Right lobe of liver (tissue), 6 donors: ENCODE measurements around the gene ARHGAP22. TPM values are rescaled to one million over a fixed set of nuclear protein-coding genes. Genes with fewer than 3 reads are reported as not detected.
"Not testable (repeated sequence)": the region's sequence is repeated elsewhere in the genome, so short reads cannot be mapped to it uniquely, and the experiment has no call there.

Source experiments
- ATAC-seq, 4 donors: fragments of 200-7000 bp; cut with Tn5 transposase; one replicate each; pipeline ENCODE4 v1.9.1; 2020; ENCODE audit warnings: mild to moderate bottlenecking in 4 of 4, moderate library complexity in 4 of 4
- DNase-seq, 3 donors: peaks; one replicate each; pipeline ENCODE4 v3.0.0-alpha.2; 2020
- H3K27ac ChIP-seq, 3 donors: fragments of 200-600 bp; one replicate each; pipeline ENCODE4 v1.8.0; 2022
- H3K27me3 ChIP-seq, 2 donors: fragments of 200-600 bp; one replicate each; pipeline ENCODE4 v1.8.0; 2022
- H3K36me3 ChIP-seq, 4 donors: fragments of 200-600 bp; sonication (generic) in 1 of 4; one replicate each; pipeline versions ENCODE4 v1.5.1 to v1.8.0; 2017 to 2022; ENCODE audit warnings: control low read depth in 1 of 4
- H3K4me1 ChIP-seq, 4 donors: fragments of 200-600 bp; sonication (generic) in 1 of 4; one replicate each; pipeline versions ENCODE4 v1.5.1 to v1.8.0; 2017 to 2022; ENCODE audit warnings: control low read depth in 1 of 4
- H3K4me3 ChIP-seq, 3 donors: fragments of 200-600 bp; one replicate each; pipeline ENCODE4 v1.8.0; 2022
- H3K9me3 ChIP-seq, 4 donors: fragments of 200-600 bp; sonication (generic) in 1 of 4; one replicate each; pipeline versions ENCODE4 v1.5.1 to v1.8.0; 2017 to 2022; ENCODE audit warnings: control low read depth in 1 of 4
- POLR2A ChIP-seq: fragments of 450-650 bp; IDR thresholded peaks from one replicate; pipeline ENCODE4 v1.6.1; 2017; ENCODE audit warnings: antibody characterized with exemption, mild to moderate bottlenecking
- WGBS: methylation state at CpG from one replicate; pipeline ENCODE4 v1.1.6; 2018; ENCODE audit warnings: low coverage, low lambda C conversion rate; ENCODE audit not compliant: insufficient coverage; ENCODE audit errors: missing lambda C conversion rate; 5-methylcytosine and 5-hydroxymethylcytosine counted together
- intact Hi-C, 2 donors: fragments of 100-400 bp; cut with DNase I; formaldehyde crosslinking; loops; one replicate each; pipeline versions ENCODE4 v1.11.2 to v1.14.1; 2022
- total RNA-seq, 6 experiments: library from RNA; depleted of rRNA in 2 of 6; stranded (reverse); fragments of >200 nt in 2 of 6; fragmentation: NEBNext Ultra II Directional in 3 of 6; extraction: Animal tissue kit (Norgen Biotek cat#: 25700) in 3 of 6; gene quantifications; one replicate each; pipeline versions ENCODE4 v1.1.0 to v1.2.4, GENCODE V29; 2016 to 2023
- TF ChIP-seq, protein P1 (sequence below), 4 donors: fragments of 200-600 bp in 3 of 4; fragments of 450-650 bp in 1 of 4; IDR thresholded peaks; one replicate each; pipeline versions ENCODE4 v1.5.1 to v1.8.0; 2016 to 2022; ENCODE audit warnings: antibody characterized with exemption in 4 of 4, mild to moderate bottlenecking in 2 of 4
- donor health status: DM: no; HTN: yes; CAD: no.
- donor health status: DM: no; HTN: no; CAD: no.
- donor health status: DM: no; HTN: no; CAD: no.
- donor health status: DM: no; HTN: yes; CAD: no.
- donor health status: DM: no; HTN: yes; CAD: no.

Gene ARHGAP22
- total RNA-seq, 6 experiments from 2014 or later: 0.22 to 3.6 (median 0.64) TPM

DNA sequence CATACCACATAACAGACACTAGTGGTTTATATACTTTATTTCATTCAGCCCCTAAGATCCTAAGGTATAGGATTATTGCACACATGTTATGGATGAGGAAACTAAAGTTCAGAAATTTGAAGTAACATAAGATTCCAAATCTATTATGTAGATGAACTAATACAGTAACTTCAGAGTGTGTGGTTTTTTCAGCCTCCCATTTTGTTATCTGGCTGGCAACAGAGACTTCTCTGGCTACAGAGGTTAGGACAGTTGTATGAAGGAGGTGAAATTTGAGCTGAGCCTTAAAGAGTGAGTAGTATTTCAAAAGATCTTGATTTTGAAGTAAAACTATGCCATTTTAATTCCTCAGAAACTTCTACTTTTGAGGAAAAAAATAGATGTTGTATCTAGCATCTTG, 173.0 kb downstream of the ARHGAP22 start:
- DNase-seq (no peak), ATAC-seq (no peak)
- intact Hi-C loops: no loop called here
- TF ChIP-seq, protein P1, sequence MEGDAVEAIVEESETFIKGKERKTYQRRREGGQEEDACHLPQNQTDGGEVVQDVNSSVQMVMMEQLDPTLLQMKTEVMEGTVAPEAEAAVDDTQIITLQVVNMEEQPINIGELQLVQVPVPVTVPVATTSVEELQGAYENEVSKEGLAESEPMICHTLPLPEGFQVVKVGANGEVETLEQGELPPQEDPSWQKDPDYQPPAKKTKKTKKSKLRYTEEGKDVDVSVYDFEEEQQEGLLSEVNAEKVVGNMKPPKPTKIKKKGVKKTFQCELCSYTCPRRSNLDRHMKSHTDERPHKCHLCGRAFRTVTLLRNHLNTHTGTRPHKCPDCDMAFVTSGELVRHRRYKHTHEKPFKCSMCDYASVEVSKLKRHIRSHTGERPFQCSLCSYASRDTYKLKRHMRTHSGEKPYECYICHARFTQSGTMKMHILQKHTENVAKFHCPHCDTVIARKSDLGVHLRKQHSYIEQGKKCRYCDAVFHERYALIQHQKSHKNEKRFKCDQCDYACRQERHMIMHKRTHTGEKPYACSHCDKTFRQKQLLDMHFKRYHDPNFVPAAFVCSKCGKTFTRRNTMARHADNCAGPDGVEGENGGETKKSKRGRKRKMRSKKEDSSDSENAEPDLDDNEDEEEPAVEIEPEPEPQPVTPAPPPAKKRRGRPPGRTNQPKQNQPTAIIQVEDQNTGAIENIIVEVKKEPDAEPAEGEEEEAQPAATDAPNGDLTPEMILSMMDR (IDR thresholded peaks at IDR 0.05): no peak
- no peak for TF ChIP-seq POLR2A
- Histone ChIP-seq H3K27ac (no peak overlapping the region), H3K4me3 (no peak overlapping the region), H3K27me3 (no peaks in the 10 kb centered on the region), H3K9me3 (no peaks in the 10 kb centered on the region), H3K36me3 (no peaks in the 10 kb centered on the region), H3K4me1 (no peaks in the 10 kb centered on the region)

DNA sequence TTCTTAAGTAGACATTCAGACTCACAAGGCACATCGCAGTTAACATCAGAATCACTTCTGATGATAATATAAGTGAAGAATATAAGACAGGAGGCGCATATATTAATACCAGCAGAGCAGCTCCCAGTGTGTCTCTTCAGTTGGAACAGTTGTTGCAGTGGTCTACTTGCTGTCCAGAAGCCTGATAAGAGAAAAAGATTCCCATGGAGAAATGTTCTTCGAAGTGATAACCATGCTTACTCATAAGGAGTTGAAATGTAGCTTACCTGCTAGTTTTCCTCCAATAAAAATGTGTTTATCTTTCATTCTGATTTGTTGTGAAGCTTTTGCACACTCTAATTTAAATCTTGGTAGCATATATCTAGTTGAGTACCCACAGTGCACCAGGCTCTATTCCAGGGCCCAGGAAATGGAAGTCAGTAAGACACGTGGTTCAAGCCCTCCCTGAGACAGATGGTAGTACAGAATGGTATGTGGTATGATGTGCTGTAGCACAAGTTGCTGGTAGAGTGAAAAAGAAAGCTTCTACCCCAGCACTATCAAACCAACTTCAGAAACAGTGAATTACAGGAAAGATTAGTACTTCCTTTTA, 174.4 kb downstream of the ARHGAP22 start:
- intact Hi-C loops: no loop called here
- WGBS: 88% methylated on average over 4 of the region's 4 CpGs
- Histone ChIP-seq H3K9me3 (no peaks in the 10 kb centered on the region), H3K4me3 (no peak overlapping the region), H3K4me1 (no peaks in the 10 kb centered on the region), H3K27me3 (no peaks in the 10 kb centered on the region), H3K36me3 (no peaks in the 10 kb centered on the region), H3K27ac (no peak overlapping the region)
- no peak for ATAC-seq
- no peak for DNase-seq
- TF ChIP-seq, protein P1 (IDR thresholded peaks at IDR 0.05): no peak
- no peak for TF ChIP-seq POLR2A

DNA sequence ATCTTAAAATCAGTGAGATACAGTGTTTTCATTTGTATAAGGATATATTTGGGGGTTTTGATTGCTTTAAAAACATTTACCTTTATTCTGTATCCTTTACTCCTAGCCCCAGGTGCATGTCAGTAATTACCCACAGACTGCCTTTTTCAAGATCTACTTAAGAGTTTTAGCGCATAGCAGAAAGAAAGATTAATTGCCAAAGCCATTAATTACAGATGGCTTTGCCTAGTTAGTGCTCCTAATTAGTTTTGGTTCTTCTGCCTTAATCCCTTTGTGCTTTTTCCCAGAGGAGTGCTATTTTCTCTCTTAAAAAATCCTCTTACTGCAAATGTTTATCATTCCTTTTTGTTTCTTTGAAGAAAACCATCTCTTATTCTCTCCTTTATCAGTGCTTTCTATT, 175.6 kb downstream of the ARHGAP22 start:
- no peak for ATAC-seq
- Histone ChIP-seq H3K27me3 (no peaks in the 10 kb centered on the region), H3K4me1 (no peaks in the 10 kb centered on the region), H3K4me3 (no peak overlapping the region), H3K9me3 (no peaks in the 10 kb centered on the region), H3K27ac (no peak overlapping the region), H3K36me3 (no peaks in the 10 kb centered on the region)
- WGBS: 100% methylated on average over 1 of the region's 1 CpG
- DNase-seq: no peak
- intact Hi-C loops: no loop called here
- TF ChIP-seq, protein P1 (IDR thresholded peaks at IDR 0.05): no peak
- no peak for TF ChIP-seq POLR2A

GRCh38 chr10:48428896-48429295, 176.0 kb downstream of the ARHGAP22 start:
- H3K9me3 ChIP-seq: no peaks in the 10 kb centered on the region
- H3K4me1 ChIP-seq: no peaks in the 10 kb centered on the region
- H3K36me3 ChIP-seq: no peaks in the 10 kb centered on the region
- 96% methylated on average over 3 of the region's 3 CpGs for WGBS
- DNase-seq (no peak), ATAC-seq (no peak)
- no peak overlapping the region for H3K4me3 ChIP-seq
- no peak overlapping the region for H3K27ac ChIP-seq
- H3K27me3 ChIP-seq: no peaks in the 10 kb centered on the region
- TF ChIP-seq, protein P1 (IDR thresholded peaks at IDR 0.05): no peak
- no peak for TF ChIP-seq POLR2A
- intact Hi-C loops: no loop called here

DNA sequence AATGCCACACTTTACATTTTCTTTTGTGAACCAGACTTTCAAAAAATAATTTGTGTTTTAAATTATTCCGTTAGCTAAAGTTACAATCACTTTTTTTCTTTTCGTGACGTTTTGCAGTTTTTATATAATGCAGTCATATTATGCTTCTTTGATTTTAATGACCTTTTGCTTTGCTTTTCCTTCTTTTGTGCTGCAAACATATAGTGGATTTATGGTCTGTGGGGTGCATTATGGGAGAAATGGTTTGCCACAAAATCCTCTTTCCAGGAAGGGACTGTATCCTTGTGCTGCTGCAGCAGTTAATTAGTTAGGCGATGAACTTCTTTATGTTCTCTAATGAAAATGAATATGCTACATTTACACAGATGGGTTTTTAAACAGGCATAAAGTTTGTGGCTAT, 181.0 kb downstream of the ARHGAP22 start:
- Histone ChIP-seq H3K27me3 (no peaks in the 10 kb centered on the region), H3K4me1 (no peaks in the 10 kb centered on the region), H3K27ac (no peak overlapping the region), H3K4me3 (no peak overlapping the region), H3K9me3 (no peaks in the 10 kb centered on the region), H3K36me3 (no peaks in the 10 kb centered on the region)
- intact Hi-C loops: no loop called here
- 99% methylated on average over 4 of the region's 4 CpGs for whole genome bisulfite sequencing
- ATAC-seq: no peak
- no peak for TF ChIP-seq POLR2A
- TF ChIP-seq, protein P1 (IDR thresholded peaks at IDR 0.05): no peak
- no peak for DNase-seq

GRCh38 chr10:48421862-48422261, 183.0 kb downstream of the ARHGAP22 start:
- H3K27ac ChIP-seq, intact Hi-C loops, H3K9me3 ChIP-seq, H3K4me1 ChIP-seq, H3K36me3 ChIP-seq, H3K27me3 ChIP-seq, ATAC-seq, DNase-seq, H3K4me3 ChIP-seq: not testable (repeated sequence)
- 94% methylated on average over 2 of the region's 2 CpGs for WGBS
